T-helper 17 cell (primary cell): ENCODE results near the gene PPP1R14D. TPM values are rescaled to one million over a fixed set of nuclear protein-coding genes. Genes with fewer than 3 reads are reported as not detected.

Experiments
- ATAC-seq: fragments of 150-1000 bp; cut with Tn5 transposase; 2 replicates; pipeline ENCODE4 v1.10.0; 2021; ENCODE audit warnings: mild to moderate bottlenecking, moderate library complexity
- DNase-seq, 3 donors: peaks; one replicate each; pipeline versions ENCODE4 v3.0.0 to v3.0.0-alpha.2; 2020 to 2021
- H3K9me3 ChIP-seq: one replicate; pipeline ENCODE4 v1.7.0; 2013; ENCODE audit warnings: low read length, mild to moderate bottlenecking; ENCODE audit not compliant: control insufficient read depth, poor library complexity, severe bottlenecking
- H3K27ac Mint-ChIP-seq: one replicate; pipeline ENCODE4 v1.8.0; 2022; ENCODE audit warnings: mild to moderate bottlenecking, moderate library complexity, mixed read lengths
- H3K27me3 Mint-ChIP-seq: one replicate; pipeline ENCODE4 v1.8.0; 2022; ENCODE audit warnings: mixed read lengths
- H3K36me3 Mint-ChIP-seq: one replicate; pipeline ENCODE4 v1.8.0; 2022; ENCODE audit warnings: low read depth, mixed read lengths
- H3K4me1 Mint-ChIP-seq: one replicate; pipeline ENCODE4 v1.8.0; 2022; ENCODE audit warnings: mild to moderate bottlenecking, mixed read lengths
- H3K4me3 Mint-ChIP-seq: one replicate; pipeline ENCODE4 v1.8.0; 2022; ENCODE audit warnings: mild to moderate bottlenecking, moderate library complexity, mixed read lengths
- total RNA-seq, 4 donors: library from RNA in 2 of 4; stranded (reverse) in 2 of 4; gene quantifications; one replicate each; pipeline ENCODE4 v1.2.3 and lab custom pipeline; 2022 to 2026

The PPP1R14D gene
- total RNA-seq, 2 donors from 2014 or later, result not detected

GRCh38 chr15:40766194-40766815 lies 62.2 kb downstream of the PPP1R14D start:
- H3K9me3 ChIP-seq, result no peaks in the 10 kb centered on the region
- ATAC-seq (no peak), DNase-seq (no peak)
- peak overlapping the region; percentile 15 for H3K4me3 Mint-ChIP-seq
- H3K27ac Mint-ChIP-seq, result peak overlapping the region; percentile 95
- no peaks in the 10 kb centered on the region for H3K27me3 Mint-ChIP-seq
- H3K4me1 Mint-ChIP-seq, result peaks cover 25% of the 10 kb centered on the region
- H3K36me3 Mint-ChIP-seq, result no peaks in the 10 kb centered on the region

Other genes with a start within 250 kb of the PPP1R14D start
- gene KNL1, start 234.5 kb downstream of the PPP1R14D start, total RNA-seq, result 1 to 10 TPM in 1 of 2 donors, under 1 TPM in 1; 0.77 to 4.6 TPM
- gene RAD51, start 133.5 kb downstream of the PPP1R14D start, total RNA-seq, result 1 to 10 TPM; 1.5 to 2.0 TPM
- 10 to 100 TPM; 31.4 to 33.1 TPM for gene RMDN3, start 73.5 kb downstream of the PPP1R14D start, total RNA-seq
- 10 to 100 TPM; 16.4 to 20.5 TPM for gene GCHFR, start 64.6 kb downstream of the PPP1R14D start, total RNA-seq
- 1 to 10 TPM in 1 of 2 donors, under 1 TPM in 1; 0.89 to 1.2 TPM for gene C15orf62, start 58.7 kb downstream of the PPP1R14D start, total RNA-seq
- gene ZFYVE19, start 21.6 kb downstream of the PPP1R14D start, total RNA-seq, result 10 to 100 TPM; 19.5 to 22.7 TPM
- gene DNAJC17, start 21.2 kb downstream of the PPP1R14D start, total RNA-seq, result 10 to 100 TPM; 24.1 to 27.7 TPM
- 1 to 10 TPM; 2.5 to 4.1 TPM for gene SPINT1, start 15.3 kb upstream of the PPP1R14D start, total RNA-seq
- under 1 TPM in 1 of 2 donors, not detected in 1; 0.18 TPM for gene RHOV, start 45.5 kb upstream of the PPP1R14D start, total RNA-seq
- 10 to 100 TPM; 13.6 to 18.4 TPM for gene VPS18, start 65.7 kb upstream of the PPP1R14D start, total RNA-seq
- not detected for gene DLL4, start 100.6 kb upstream of the PPP1R14D start, total RNA-seq
- gene CHAC1, start 124.8 kb upstream of the PPP1R14D start, total RNA-seq, result under 1 TPM; 0.35 to 0.70 TPM